CD4-positive, alpha-beta T cell treated with Interleukin-1 beta for 1 hour (primary cell): ENCODE data around the gene POLR2E.

Experiments used
- DNase-seq, 2 donors: peaks; one replicate each; pipeline ENCODE4 v3.0.0-alpha.2; 2020 to 2022

POLR2E gene

GRCh38 chr19:1109697-1110671, 14.8 kb upstream of the POLR2E start:
- DNase-seq, result no peak

GRCh38 chr19:1109032-1109551, 13.9 kb upstream of the POLR2E start:
- DNase-seq, result no peak

- DNase-seq, result no peak
These were observed 13.3 kb upstream of the POLR2E start for GRCh38 chr19:1108291-1109031.

GRCh38 chr19:1107661-1108261, 12.6 kb upstream of the POLR2E start:
- no peak for DNase-seq

- no peak for DNase-seq
These were observed 11.9 kb upstream of the POLR2E start for GRCh38 chr19:1106841-1107660.

- DNase-seq, result no peak
These were observed 11.0 kb upstream of the POLR2E start for GRCh38 chr19:1105873-1106840.

GRCh38 chr19:1105008-1105872, 10.1 kb upstream of the POLR2E start:
- no peak for DNase-seq

GRCh38 chr19:1104311-1105007, 9.3 kb upstream of the POLR2E start:
- peak; percentile 79 to 82 for DNase-seq

- peak; percentile 99 for DNase-seq
These were observed 8.6 kb upstream of the POLR2E start, which contains the start of gene GPX4 for GRCh38 chr19:1103708-1104310. GPX4 (plus strand) TSS chr19:1103994; CDS start chr19:1104044, 50 bp downstream.

GRCh38 chr19:1103132-1103707, 8.0 kb upstream of the POLR2E start:
- DNase-seq, result no peak

- DNase-seq, result no peak
These were observed 7.4 kb upstream of the POLR2E start for GRCh38 chr19:1102407-1103131.

GRCh38 chr19:1101337-1101698, 6.1 kb upstream of the POLR2E start:
- DNase-seq, result no peak

- DNase-seq, result no peak
These were observed 3.2 kb upstream of the POLR2E start for GRCh38 chr19:1098177-1099051.

- DNase-seq, result no peak
These were observed 2.6 kb upstream of the POLR2E start for GRCh38 chr19:1097810-1098176.

GRCh38 chr19:1094655-1094977, 559 bp downstream of the POLR2E start:
- DNase-seq, result no peak

GRCh38 chr19:1093811-1094553, 1.2 kb downstream of the POLR2E start:
- no peak for DNase-seq
